Left cardiac atrium (tissue), 4 donors: Measurements from ENCODE around the gene UBE2H. TPM values are rescaled to one million over a fixed set of nuclear protein-coding genes. Genes with fewer than 3 reads are reported as not detected.
"Not testable (repeated sequence)": the region's sequence is repeated elsewhere in the genome, so short reads cannot be mapped to it uniquely, and the experiment has no call there.

Experiments
- ATAC-seq, 2 donors: fragments of 200-7000 bp; cut with Tn5 transposase; one replicate each; pipeline ENCODE4 v1.9.1; 2020; ENCODE audit warnings: mild to moderate bottlenecking in 2 of 2, moderate library complexity in 2 of 2
- DNase-seq: peaks from one replicate; pipeline ENCODE4 v3.0.0-alpha.2; 2020
- intact Hi-C, 2 donors: fragments of 100-400 bp; cut with DNase I; formaldehyde crosslinking; loops; one replicate each; pipeline versions ENCODE4 v1.14.1 to v1.15.1; 2022 to 2023
- total RNA-seq, 2 donors: library from RNA; stranded (reverse); fragmentation: NEBNext Ultra II Directional; extraction: Animal tissue kit (Norgen Biotek cat#: 25700); gene quantifications; one replicate each; pipeline ENCODE4 v1.2.1, GENCODE V29; 2021
- donor health status: DM: no; HTN: yes; CAD: no.
- donor health status: DM: no; HTN: yes; CAD: no; lungs with severe emphysema.
- donor health status: DM: yes; HTN: yes; CAD: no.
- donor health status: Dilated cardiomyopathy.

The UBE2H gene
- total RNA-seq, 2 donors from 2014 or later, result 65.5 to 77.8 TPM

DNA sequence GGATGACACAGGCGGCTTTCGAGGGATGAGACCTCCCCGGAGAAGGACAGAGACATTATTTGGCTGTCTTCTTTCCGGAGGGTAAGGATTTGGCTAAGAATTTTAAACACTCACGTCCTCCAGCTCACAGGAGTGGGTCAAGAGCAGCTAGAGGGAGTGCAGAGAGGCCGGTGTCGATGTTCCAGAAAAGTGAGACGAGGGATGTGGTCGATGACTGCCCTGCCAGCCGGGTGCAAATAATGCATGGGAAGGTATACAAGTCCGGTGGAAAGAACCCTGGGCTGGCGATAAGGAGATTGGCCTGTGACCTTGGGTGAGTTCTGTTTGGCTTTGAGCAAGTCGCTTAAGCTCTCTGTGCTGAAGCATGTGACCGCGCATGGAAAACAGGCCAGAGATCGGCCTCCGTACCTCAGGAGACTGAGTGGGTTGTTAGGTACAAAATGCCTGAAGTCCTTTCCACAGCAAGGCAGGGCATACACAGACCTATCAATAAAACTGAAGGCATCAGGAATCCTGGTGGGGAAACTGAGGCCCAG lies 149.1 kb downstream of the UBE2H start:
- DNase-seq (no peak), ATAC-seq (no peak)
- intact Hi-C loops, result no loop called here

- ATAC-seq, result no peak
- DNase-seq, result no peak
- intact Hi-C loops, result no loop called here
Observed at GRCh38 chr7:129801882-129802281, 150.9 kb downstream of the UBE2H start.

DNA sequence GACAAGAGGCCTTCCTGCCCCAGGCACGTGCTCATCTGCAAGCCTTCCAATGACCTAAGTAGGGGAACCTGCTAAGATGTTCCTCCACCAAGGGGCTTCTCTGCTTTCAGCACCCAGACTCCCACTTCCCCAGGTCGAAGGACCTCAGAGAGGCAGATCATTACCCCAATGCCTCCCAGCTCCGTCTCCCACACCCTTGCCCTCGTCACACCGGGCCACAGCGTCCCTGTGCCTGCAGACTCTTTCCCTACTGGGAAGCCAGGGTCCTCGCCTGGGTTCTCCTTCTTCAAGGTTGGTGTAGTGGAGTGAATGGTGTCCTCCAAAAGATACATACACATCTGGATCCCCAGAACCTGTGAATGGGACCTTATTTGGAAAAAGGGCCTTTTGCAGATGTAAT lies 151.9 kb downstream of the UBE2H start:
- DNase-seq, result no peak
- intact Hi-C loops, result no loop called here
- no peak for ATAC-seq

GRCh38 chr7:129799350-129799955 lies 153.3 kb downstream of the UBE2H start:
- intact Hi-C loops, result no loop called here
- ATAC-seq, result no peak
- no peak for DNase-seq

DNA sequence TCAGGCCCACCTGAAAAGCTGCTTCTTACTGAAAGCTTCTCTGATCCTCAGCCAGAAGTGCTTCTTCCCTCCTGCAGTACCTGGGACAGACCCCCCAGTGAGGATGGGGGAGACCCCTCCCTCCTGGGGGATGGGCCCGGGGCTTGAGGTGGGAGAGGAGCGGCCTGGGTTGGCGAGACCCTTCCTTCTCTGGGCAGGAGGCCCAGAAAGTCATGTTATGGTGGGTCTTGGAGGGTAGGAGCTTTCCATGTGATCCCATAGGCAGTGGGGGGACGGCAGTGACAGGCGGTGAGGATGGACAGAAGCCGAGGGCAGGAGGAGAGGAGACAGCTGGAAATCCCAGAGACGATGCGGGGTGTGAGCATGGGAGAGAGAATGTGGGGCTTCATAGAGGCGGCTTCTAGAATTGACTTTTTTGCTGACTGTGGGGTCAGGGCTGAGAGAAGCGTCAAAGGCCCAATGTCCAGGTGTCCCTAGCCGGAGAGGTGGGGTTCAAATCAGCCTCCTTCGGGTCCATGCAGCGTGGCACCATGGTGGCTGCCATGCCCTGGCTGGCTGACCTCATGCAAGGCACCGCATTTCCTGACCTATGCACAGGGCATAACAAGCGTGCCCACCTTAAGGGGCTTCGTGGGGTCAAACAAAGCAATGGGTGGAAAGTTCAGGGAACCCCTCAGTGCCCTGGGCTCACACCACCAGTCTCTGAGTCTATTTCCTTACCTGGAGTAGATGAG lies 154.0 kb downstream of the UBE2H start:
- intact Hi-C loops, result no loop called here
- ATAC-seq (no peak), DNase-seq (no peak)

GRCh38 chr7:129797214-129797789 lies 155.5 kb downstream of the UBE2H start:
- DNase-seq, result no peak
- intact Hi-C loops, result no loop called here
- ATAC-seq, result no peak

- intact Hi-C loops, result no loop called here
- ATAC-seq, result no peak
- no peak for DNase-seq
Observed at GRCh38 chr7:129796186-129796775, 156.5 kb downstream of the UBE2H start.

DNA sequence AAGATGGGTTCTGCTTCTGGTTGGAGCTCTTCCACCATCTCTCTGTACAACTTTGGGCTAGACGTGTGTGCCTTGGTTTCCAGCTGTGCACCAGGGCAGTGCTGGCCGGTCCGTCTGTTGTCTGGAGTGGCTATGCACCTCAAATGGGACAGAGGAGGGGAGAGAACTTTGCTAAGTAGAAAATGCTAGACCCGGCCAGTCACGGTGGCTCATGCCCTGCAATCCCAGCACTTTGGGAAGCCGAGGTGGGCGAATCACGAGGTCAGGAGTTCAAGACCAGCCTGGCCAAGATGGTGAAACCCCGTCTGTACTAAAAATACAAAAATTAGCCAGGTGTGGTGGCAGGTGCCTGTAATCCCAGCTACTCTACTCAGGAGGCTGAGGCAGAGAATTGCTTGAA lies 158.3 kb downstream of the UBE2H start:
- intact Hi-C loops, DNase-seq, ATAC-seq: not testable (repeated sequence)

- DNase-seq (no peak), ATAC-seq (no peak)
Observed at GRCh38 chr7:129793506-129794310, 159.1 kb downstream of the UBE2H start.

GRCh38 chr7:129792721-129793120 lies 160.0 kb downstream of the UBE2H start:
- ATAC-seq (no peak), DNase-seq (no peak)
- intact Hi-C loops, result no loop called here

More at GRCh38 chr7:129793506-129794310, 159.1 kb downstream of the UBE2H start:
- intact Hi-C loops, result no loop called here

- ATAC-seq, result no peak
- no peak for DNase-seq
- intact Hi-C loops, result no loop called here
Observed at GRCh38 chr7:129790136-129790535, 162.6 kb downstream of the UBE2H start.

- intact Hi-C loops, result no loop called here
- no peak for ATAC-seq
Observed at GRCh38 chr7:129789652-129790051, 163.1 kb downstream of the UBE2H start.

GRCh38 chr7:129789000-129789399 lies 163.8 kb downstream of the UBE2H start:
- DNase-seq (no peak), ATAC-seq (no peak)
- intact Hi-C loops, result no loop called here

More at GRCh38 chr7:129789652-129790051, 163.1 kb downstream of the UBE2H start:
- no peak for DNase-seq

DNA sequence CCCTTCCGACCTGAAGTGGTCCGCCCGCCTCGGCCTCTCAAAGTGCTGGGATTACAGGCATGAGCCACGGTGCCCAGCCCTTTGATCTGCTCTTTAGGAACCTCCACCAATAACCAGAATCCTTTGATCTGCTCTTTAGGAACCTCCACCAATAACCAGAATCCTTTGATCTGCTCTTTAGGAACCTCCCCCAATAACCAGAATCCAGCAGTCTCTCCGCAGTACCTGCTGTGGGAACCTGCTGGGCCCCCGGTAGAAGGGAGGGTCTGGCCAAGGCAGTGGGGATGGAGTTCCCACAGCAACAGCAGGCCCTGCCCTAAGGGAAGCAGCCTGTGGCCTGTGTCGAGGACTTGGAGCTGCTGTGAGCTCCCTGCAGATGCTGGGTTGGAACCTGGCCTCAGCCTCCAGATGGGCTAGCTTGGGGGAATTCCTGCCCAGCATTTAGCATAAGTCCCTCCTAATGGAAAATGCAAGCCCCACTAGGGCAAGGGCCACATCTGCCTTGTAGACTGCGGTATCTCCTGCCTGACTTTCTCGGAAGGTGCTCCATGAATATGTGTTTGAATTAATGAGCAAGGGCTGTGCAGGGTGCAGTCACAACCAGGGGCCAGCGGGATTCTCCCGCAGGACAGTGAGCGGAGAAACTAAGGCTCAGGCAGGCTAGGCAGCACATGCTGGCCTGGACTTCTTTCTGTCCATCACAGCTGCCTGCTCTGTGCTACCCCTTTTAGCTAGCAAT lies 165.8 kb downstream of the UBE2H start:
- ATAC-seq (no peak), DNase-seq (no peak)
- intact Hi-C loops, result no loop called here

- intact Hi-C loops, result no loop called here
- DNase-seq, result no peak
- no peak for ATAC-seq
Observed at GRCh38 chr7:129785685-129786514, 166.9 kb downstream of the UBE2H start.

DNA sequence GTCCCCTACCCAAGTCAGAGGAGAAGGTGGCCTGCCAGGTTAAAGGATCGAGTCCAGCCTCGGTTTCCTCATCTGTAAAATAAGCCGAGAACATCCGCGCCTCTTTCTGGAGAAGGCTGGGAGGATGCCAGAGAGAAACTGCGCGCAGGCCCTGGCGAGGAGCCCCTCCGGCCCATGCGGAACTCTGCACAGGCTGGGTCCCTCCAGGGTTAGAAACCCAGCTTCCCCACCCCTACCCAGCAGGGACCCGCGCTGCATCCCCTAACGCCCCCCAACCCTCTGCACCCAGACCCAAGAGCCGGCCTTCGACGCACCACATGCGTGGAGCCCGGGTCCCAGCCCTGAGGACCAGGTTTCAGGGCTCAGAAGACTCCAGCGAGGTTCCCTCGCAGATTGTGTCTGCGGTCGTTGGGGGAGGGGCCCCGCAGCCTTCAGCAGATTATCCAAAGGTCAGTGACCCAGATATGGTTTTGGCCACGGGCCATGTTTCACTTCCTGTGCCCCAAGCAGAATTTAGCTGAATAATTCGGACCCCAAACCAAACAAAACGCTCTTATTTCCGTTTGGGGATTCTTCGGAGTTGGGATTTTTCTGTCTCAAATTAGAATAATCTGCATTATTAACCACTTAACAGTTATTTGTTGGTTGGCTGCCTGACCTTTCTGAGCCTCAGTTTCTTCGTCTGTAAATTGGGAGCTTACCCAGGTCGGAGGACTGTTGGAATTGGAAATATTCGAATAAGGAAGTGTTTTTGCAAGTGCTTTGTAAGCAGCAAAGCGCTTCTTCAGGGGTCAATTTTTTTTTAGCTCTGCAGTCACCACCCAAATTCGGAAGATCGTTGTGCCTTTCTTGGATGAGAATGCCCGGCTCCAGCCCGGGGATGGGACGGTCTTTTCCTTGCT lies 167.7 kb downstream of the UBE2H start:
- DNase-seq, result no peak
- ATAC-seq, result no peak
- intact Hi-C loops, result no loop called here

- DNase-seq, result no peak
- intact Hi-C loops, result no loop called here
- no peak for ATAC-seq
Observed at GRCh38 chr7:129784437-129784782, 168.3 kb downstream of the UBE2H start.
